GM18870 (cell line): Measurements from ENCODE around the gene SDK1.
"Not testable (repeated sequence)": the region's sequence is repeated elsewhere in the genome, so short reads cannot be mapped to it uniquely, and the experiment has no call there.

Experiments
- ATAC-seq: cut with Tn5 transposase; IDR thresholded peaks from one replicate; pipeline ENCODE4 v1.9.1; 2021; ENCODE audit warnings: moderate library complexity; ENCODE audit not compliant: unreplicated experiment

The SDK1 gene

DNA sequence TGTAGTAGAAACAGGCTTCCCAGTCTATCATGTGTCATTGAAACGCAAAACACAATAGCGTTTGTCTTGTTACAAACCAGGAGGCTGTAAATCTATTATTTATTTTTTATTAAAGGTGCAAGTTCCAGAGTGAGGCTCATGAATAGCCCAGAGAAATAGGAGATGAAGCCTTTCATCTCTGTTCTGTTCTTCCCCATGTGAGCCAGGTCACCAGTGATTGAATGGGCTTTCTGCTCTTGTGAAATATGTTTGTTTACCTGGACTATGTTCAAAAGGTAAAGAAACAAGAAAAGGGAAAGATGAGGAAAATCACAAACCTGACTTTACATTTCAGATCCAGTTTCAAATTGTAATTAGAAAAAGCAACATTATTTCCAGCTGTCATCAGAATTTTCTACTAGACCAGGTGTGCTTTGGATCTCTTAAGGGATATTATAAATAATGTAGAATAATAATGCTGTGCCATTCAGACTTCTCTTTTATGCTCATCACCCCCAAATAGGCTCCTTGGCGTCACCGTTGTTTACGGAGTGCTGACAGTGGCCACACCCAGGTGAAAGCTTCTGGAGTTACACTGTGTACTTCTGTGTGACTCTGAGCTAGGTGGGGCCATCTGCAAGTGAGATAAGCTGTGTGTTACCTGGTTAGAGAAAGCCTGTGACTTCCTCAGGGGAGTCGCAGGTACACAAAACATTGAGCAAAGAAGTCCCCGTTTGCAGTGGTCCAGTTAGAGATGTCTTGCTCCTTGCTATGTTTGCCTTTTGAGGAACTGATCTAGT lies 274.9 kb downstream of the SDK1 start:
- ATAC-seq = no peak

DNA sequence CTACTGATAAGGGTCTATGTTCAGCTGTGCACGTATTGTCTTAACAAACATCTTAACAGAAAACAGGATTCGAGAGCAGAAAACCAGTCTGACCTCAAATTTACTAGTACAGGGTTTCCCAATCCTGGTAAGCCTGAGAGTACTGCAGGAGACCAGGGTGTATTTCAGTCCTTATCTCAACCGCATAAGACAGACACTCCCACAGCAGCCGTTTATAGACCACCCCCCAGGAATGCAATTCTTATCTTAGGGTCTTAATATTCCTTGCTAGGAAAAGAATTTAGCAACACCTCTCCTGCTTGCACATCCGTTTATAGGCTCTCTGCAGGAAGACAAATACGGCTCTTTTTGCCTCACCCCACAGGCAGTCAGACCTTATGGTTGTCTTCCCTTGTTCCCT lies 277.3 kb downstream of the SDK1 start:
- ATAC-seq = no peak

DNA sequence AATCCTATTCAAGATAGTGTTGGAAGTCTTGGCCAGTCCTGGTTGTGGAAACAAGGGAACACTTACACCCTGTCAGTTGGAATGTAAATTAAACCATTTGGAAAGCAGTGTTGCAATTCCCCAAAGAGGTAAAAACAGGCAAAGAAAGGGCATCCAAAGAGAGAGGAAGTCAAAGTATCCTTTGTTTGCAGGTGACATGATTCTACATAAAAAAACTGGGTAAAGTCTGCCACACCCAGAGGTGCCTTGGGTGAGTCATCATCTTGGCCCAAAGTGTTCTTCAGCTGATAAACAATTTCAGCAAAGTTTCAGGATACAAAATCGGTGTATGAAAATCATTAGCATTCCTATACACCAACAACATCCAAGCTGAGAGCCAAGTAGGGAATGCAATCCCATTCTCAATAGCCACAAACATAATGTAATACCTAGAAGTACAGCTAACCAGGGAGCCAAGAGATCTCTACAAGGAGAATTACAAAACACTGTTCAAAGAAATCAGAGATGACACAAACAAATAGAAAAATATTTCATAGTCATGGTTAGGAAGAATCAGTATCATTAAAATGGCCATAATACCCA lies 278.7 kb downstream of the SDK1 start:
- ATAC-seq = no peak

DNA sequence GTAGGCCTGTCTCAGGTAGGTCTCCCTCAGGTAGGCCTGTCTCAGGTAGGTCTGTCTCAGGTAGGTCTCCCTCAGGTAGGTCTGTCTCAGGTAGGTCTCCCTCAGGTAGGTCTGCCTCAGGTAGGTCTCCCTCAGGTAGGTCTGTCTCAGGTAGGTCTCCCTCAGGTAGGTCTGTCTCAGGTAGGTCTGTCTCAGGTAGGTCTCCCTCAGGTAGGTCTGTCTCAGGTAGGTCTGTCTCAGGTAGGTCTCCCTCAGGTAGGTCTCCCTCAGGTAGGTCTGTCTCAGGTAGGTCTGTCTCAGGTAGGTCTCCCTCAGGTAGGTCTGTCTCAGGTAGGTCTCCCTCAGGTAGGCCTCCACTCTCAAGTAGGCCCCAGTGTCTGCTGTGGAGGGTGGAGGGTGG lies 281.1 kb downstream of the SDK1 start:
- not testable (repeated sequence) for ATAC-seq

DNA sequence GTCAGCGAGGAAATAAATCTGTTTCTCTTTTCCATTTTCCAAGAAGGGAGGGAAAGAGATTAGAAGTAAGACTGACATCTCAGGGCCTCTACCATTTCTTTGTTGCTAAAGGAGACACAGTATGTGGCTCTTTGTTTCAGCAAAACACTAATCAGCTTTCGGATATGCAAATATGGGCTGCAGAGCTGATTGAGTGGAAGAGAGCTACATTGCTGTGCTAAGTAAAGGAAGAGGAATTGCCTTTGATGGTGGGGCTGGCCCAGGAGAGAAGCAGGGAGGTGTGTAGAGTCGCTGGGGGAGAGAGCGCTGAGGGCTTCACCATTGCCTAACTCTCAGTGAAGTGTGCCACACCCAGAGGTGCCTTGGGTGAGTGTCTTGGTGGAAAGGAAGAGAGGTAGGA lies 284.8 kb downstream of the SDK1 start:
- no peak for ATAC-seq

DNA sequence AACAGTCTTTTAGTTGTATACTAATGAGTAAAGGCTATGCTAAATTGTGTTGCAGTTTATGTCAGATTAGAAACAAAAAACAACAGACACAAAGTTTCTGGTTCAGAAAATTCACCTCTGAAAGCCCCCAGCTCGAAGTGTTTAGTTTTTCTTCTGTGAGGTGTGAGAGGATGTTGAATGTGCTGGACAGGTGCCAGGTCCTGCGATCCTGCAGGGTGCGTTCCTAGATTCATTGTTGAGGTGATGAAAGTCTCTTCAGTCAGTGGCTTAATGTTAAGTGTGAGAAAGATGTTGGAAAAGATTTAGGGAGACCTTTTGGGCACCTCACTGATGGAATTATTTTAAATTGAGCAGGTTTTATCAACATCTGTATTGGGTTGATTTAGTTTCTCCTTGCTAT lies 287.3 kb downstream of the SDK1 start:
- ATAC-seq = no peak

DNA sequence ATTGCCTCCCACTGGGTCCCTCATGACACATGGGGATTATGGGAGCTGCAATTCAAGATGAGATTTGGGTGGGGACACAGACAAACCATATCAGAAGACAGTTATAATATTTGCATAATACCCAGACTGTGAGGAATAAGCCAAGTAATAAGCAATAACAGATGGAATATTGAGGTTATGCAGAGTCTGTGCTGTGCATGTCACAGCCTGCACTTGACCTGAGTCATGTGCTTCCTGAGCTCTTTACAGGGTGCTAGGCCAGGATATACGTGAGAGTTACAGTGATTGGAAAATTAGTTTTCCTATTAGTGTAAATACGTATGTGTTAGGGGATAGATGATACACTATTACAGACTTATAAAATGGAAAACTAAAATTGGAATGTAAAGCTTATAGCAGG lies 288.7 kb downstream of the SDK1 start:
- ATAC-seq = no peak

DNA sequence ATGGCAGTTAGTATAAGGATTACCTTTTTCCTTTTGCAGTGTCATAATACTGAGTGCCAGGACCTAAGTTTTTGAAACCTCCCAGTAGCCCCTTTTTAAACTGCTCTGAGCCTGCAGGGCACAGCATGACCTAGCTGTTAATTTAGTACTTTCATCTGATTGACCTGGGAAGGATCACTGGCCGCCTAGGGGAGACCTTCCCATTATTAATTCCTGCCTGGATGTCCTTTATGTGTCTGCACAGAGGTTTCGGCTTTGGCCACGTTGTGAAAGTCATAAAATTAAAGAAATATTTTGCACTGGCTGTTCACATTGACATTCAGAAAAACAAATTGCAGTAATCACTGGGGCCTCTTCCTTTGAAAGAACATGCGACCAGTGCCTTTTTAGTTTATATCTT lies 290.2 kb downstream of the SDK1 start:
- ATAC-seq = no peak

DNA sequence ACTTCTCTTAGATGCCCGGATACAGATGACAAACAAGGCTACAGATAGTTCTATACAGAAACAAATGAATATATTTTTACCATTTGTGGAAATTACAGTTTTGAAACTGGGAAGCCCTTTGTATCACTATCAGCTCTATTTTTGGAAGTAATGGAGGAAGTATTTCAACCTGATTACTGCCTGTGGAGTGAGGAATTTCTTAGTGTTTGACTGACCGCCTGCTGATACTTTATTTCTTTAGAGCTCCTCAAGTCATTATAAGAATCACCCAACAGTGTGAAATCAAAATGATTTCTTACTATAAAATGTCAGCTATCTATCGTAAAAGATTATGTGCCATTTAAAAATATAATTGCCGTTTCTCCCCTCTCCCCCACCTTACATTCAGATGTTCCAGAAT lies 290.9 kb downstream of the SDK1 start:
- no peak for ATAC-seq

DNA sequence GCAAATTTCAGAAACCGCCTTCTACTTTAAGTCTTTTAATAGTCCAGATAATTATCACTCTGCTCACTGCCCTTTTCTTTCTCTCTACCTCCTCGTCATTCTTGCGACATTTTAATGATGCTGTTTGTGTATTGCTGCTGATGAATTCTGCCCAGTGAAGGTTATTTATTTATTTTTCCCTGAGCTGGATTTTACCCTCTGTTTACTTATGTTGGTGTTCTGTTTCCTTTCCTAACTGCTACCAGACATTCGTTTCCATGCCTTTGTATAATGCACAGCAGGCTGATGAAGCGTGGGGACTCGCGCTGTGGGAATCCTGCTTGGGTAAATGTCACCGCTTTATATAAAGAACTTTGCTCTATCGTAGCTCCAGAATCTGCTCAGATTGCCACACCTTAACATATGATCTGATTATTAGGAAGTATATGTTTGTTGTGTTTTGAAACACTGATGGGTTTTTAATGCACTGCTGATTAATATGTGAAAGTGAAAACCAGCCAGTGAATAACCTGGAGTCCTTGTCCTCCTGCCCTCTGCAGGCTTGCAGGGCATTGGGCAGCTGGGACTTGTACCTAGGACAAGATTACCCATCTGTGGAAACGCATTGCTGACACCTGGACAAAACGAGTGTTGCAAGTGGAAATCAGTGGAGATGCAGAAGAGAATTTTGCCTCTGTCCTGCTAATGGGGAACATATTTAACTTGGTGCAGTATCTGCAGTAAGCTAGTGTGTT lies 291.5 kb downstream of the SDK1 start:
- no peak for ATAC-seq

DNA sequence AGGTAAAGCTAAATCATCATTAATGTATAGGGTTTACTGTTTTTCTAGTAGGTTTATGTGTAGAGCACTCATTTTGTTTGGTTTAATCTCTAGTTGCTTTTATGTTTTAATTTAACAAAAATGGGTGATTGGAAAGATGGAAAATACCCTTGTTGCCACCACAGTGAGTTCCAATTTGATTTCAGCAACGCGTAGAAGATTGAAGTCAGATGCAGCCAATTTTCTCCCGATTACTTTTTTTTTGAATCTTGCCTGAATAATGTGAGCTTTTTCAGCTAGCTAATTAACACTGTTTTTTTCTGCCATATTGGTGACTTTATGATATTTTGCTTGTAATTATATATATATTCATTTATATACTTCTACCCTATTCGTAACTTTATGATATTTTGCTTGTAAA lies 293.8 kb downstream of the SDK1 start:
- ATAC-seq = no peak

DNA sequence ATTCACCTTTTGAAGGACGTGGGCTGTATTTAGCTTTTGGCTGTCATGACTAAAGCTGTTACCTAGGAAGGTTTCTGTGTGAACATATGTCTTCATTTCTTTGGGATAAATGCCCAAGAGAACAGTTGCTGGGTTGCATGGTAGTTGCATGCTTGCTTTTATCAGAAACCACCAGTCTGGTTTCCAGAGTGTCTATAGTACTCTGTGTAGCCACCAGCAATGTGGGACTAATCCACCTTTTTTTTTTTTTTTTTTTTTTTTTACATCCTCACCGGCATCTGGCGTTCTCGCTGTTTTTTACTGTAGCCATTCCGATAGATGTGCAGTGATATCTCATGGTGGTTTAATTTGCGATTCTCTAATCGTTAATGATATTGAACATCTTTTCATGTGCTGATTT lies 297.8 kb downstream of the SDK1 start:
- ATAC-seq = no peak

DNA sequence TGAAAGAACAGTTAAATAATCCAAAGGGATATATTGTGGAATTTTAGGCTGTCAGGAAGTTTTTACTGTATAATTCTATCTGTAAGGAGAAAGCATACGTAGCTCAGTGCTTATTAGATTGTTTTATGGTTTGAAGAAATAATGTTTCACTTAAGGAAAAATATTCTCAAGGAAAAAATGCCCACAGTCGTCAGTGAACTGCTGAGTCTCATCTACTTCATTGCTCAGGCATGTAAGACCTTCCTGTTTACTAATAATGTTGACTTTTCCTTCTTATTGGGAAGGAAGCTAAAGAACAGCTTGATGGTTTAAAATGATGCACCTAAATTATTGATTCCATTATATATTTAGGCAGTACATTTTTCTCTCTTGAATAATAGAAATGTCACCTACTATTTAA lies 304.2 kb downstream of the SDK1 start:
- ATAC-seq = no peak

DNA sequence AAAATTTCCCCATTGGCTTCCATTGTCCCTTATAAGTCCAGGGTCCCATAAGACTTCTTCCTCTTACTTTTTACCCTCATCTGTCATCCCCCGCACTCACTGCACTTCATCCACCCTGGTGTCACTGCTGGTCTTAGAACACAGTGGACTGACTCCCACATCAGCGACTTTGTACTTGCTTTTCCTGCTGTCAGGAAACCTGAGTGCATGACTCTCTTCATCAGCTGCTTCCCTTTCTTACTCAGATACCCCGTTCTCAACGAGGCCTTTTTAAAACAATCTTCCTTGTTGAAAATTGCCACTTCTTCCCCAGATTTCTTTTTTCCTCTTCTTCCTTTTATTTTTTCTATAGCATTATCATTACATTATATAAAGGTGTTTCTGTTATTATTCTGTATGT lies 305.4 kb downstream of the SDK1 start:
- ATAC-seq = no peak

DNA sequence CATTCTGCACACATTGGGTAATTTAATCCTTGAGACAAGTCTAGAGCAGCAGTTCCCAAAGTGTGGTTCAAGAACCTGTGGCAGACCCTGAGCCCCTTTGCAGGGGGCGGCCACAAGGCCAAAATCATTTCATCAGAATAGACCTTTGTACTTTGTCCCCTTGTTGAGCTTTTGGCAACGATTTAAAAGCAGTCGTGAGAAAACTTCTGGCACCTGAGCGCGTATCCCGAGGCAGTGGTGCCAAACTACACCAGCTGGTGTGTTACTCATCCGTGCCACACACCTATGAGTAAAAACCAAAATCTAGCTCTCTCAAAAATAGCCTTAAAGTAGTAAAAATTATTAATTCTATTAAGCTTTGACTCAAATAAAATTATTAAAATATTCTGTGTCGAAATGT lies 306.8 kb downstream of the SDK1 start:
- ATAC-seq = no peak

DNA sequence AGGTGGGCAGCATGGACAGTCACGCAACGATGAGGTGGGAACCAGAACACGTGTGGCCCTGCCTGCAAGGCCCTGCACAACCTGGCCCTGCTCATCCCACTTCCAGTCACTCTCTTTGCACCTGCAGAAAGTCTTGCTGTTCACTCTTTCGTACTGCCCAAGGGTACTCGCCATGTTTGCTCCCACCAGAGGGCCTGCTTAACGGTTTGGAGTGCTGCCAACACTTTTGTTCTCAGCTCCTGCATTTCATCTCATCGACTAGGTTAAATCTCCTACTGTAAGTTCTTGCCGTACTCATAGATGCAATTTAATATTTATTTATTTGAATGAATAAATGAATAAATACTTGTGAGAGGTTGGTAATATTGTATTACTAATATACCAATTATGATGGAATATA lies 315.3 kb downstream of the SDK1 start:
- no peak for ATAC-seq

DNA sequence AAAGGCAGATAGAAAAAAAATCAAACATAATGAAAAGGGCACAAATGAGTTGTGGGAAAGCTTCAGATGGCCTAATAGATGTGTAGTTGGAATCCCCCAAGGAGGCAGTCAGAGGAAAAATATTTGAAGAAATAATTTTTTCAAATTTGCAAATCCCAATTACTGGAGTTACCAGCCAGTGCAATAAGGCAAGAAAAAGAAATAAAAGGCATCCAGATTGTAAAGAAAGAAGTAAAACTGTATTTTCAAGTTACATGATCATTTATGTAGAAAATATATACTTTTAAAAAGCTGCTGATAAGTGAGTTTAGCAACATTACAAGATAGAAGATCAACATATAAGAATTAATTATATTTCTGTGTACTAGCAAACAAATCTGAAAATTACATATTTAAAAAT lies 329.0 kb downstream of the SDK1 start:
- ATAC-seq = no peak

DNA sequence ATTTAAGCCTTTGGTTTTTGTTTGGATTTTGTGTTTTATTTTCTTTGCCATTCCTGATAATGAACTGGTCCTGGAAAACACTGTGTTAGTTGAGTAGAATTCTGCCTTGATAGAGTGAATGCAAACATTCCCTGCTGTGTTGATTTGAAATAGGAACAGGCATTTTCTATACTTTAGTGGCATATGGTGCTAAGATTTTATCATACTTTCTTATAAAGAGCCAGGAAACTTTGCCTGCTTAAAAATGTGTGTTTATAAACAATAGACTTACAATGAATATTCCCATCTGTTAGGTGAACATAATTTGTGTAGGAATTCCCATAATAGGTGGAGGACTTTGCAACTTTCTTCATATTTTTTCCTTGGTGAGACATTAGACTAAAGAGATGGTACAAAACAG lies 333.3 kb downstream of the SDK1 start:
- no peak for ATAC-seq

DNA sequence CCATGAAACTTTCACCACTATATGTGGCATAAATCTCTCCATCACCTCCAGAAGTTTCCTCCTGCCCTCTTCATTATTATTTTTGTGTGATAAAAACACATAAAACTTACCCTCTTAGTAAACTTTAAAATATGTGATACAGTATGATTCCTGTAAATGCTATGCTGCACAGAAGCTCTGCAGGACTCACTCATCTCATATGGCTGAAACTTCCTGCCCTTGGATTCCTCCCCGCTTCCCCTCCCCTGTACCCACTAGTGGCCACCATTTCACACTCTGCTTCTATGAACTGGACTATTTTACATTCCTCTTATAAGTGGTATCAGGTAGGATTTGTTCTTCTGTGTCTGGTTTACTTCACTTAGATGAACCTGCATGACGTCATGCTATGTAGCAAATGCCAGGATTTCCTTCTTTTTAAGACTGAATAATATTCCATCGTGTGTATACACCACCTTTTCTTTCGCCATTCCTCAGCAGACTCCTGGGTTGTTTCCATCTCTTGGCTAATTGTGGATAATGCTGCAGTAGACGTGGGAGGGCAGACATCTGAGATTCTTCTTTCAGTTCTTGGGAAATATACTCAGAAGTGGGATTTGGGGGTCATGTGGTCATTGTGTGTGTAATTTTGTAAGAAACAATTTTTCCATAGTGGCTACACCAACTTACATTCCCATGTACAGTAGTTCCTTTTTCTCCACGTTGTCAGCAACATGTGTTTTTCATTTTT lies 335.2 kb downstream of the SDK1 start:
- no peak for ATAC-seq

DNA sequence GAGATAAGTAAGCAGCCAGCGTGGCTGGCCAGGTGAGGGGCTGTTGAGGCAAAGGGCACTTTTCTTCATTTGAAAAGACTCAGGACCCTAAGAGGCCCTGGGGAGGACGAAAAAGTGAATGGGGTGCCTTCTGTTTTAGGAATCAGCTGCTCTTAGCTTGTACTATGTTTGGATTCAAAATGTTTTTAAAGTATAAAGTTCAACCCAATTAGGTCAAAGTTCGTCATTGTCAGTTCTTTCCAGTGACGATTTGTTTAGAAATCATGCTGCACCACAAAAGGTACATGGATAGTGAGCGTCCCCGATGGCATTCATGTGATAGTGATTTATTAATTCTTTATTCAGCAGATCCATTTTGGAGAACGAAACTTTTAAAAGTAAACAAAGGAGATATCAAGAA lies 338.2 kb downstream of the SDK1 start:
- ATAC-seq = no peak

DNA sequence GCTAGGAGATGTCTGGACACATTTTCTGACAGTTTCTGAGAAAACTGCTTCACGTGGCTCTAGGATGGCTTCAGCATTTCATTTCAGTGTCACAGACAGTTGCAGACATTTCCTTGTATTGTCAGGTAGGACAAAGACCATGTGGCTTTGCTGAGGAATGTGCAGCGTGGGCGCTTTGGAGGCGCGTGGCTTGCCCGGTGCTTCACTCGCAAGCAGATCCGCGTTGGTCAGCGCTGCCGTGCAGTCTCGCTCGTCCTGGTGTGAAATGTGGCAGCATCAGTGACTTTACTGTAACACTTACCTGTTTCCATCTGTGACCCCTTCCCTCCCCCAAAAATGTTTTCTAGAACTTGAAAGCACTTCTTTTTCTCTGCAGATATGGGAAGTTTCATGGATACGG lies 340.5 kb downstream of the SDK1 start:
- no peak for ATAC-seq

DNA sequence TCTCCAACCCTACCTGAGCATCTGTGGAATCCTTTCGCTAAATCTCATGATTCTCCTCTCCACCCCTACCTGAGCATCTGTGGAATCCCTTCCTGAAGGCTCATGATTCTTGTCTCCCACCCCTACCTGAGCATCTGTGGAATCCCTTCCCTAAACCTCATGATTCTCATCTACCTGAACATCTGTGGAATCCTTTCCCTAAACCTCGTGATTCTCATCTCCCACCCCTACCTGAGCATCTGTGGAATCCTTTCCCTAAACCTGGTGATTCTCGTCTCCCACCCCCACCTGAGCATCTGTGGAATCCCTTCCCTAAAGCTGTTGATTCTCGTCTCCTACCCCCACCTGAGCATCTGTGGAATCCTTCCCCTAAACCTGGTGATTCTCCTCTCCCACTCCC lies 342.0 kb downstream of the SDK1 start:
- ATAC-seq = no peak
